CD8-positive, alpha-beta memory T cell (primary cell): ENCODE results near the gene STYK1. TPM values are rescaled to one million over a fixed set of nuclear protein-coding genes. Genes with fewer than 3 reads are reported as not detected.
A peak's percentile ranks its signal among the peaks of the same experiment; 100 is the strongest.

Source experiments
- CTCF ChIA-PET: fragments of 350-600 bp; sonication (Branson Sonifier 250); formaldehyde crosslinking; loops from one replicate; lab custom pipeline; 2021; ENCODE audit warnings: antibody characterized with exemption; lab: Charles Lee
- POLR2A ChIA-PET: fragments of 350-600 bp; sonication (Branson Sonifier 250); formaldehyde crosslinking; loops from one replicate; lab custom pipeline; 2021; ENCODE audit warnings: antibody characterized with exemption; lab: Charles Lee
- DNase-seq, 5 donors: peaks; one replicate each; pipeline versions ENCODE4 v3.0.0 to v3.0.0-alpha.2; 2020 to 2022; ENCODE audit warnings: mixed read lengths in 1 of 5
- H3K27ac ChIP-seq: one replicate; pipeline ENCODE4 v1.7.0; 2013; ENCODE audit warnings: low read depth, mild to moderate bottlenecking, low read length, moderate library complexity
- H3K27me3 ChIP-seq: 2 replicates; pipeline ENCODE4 v1.7.0; 2013; ENCODE audit warnings: low read length, mild to moderate bottlenecking; ENCODE audit not compliant: insufficient read depth, poor library complexity, severe bottlenecking
- H3K36me3 ChIP-seq: 2 replicates; pipeline ENCODE4 v1.7.0; 2013; ENCODE audit warnings: mild to moderate bottlenecking, low read length, moderate library complexity; ENCODE audit not compliant: insufficient read depth
- H3K4me1 ChIP-seq: 2 replicates; pipeline ENCODE4 v1.7.0; 2013; ENCODE audit warnings: mild to moderate bottlenecking, low read length, moderate library complexity; ENCODE audit not compliant: insufficient read depth
- H3K4me3 ChIP-seq: 2 replicates; pipeline ENCODE4 v1.7.0; 2013; ENCODE audit warnings: mild to moderate bottlenecking, low read length
- H3K9me3 ChIP-seq: 2 replicates; pipeline ENCODE4 v1.7.0; 2013; ENCODE audit warnings: mild to moderate bottlenecking, low read length
- H3K27ac Mint-ChIP-seq, 8 donors: one replicate each; pipeline ENCODE4 v1.8.0; 2020 to 2021; ENCODE audit warnings: mixed read lengths in 8 of 8, mild to moderate bottlenecking in 6 of 8, inconsistent platforms in 3 of 8, moderate library complexity in 3 of 8
- H3K27me3 Mint-ChIP-seq, 2 donors: one replicate each; pipeline ENCODE4 v1.8.0; 2020 to 2021; ENCODE audit warnings: mixed read lengths in 2 of 2, mild to moderate bottlenecking in 1 of 2, moderate library complexity in 1 of 2
- H3K36me3 Mint-ChIP-seq, 3 donors: one replicate each; pipeline ENCODE4 v1.8.0; 2020 to 2021; ENCODE audit warnings: mixed read lengths in 3 of 3, inconsistent platforms in 1 of 3, mild to moderate bottlenecking in 1 of 3
- H3K4me1 Mint-ChIP-seq, 3 donors: one replicate each; pipeline ENCODE4 v1.8.0; 2020 to 2021; ENCODE audit warnings: mixed read lengths in 3 of 3, inconsistent platforms in 1 of 3, mild to moderate bottlenecking in 1 of 3
- H3K4me3 Mint-ChIP-seq, 7 donors: one replicate each; pipeline ENCODE4 v1.8.0; 2020 to 2021; ENCODE audit warnings: mixed read lengths in 7 of 7, mild to moderate bottlenecking in 6 of 7, moderate library complexity in 4 of 7, inconsistent platforms in 2 of 7
- H3K9me3 Mint-ChIP-seq, 5 donors: one replicate each; pipeline ENCODE4 v1.8.0; 2020 to 2022; ENCODE audit warnings: mixed read lengths in 5 of 5, mild to moderate bottlenecking in 3 of 5, moderate library complexity in 2 of 5, inconsistent platforms in 1 of 5
- polyA plus RNA-seq: library from polyadenylated mRNA; unstranded; fragments of 300-500 nt; fragmentation: Illumina TruSeq; gene quantifications from one replicate; pipeline ENCODE4 v1.2.3, GENCODE V29; 2021
- total RNA-seq, 2 experiments: library from RNA; stranded (reverse); gene quantifications; one replicate each; pipeline ENCODE4 v1.2.3, GENCODE V29; 2021

Gene STYK1
- total RNA-seq (1 to 10 TPM; 2.0 to 2.1 TPM), polyA plus RNA-seq (2.1 TPM)

GRCh38 chr12:10673659-10674384 is at the start of gene STYK1:
TSS of gene STYK1 (minus strand) at chr12:10674052. CDS start at chr12:10634618, 39,434 bp downstream.
- Mint-ChIP-seq H3K27ac (peak within 1 kb of the TSS; percentile 90 to 97 (median 96)), H3K36me3 (no peaks in the 10 kb centered on the region), H3K27me3 (peaks cover 2 to 3% of the 10 kb centered on the region in 2 donors), H3K4me3 (peak within 1 kb of the TSS; percentile 84 to 95 (median 90)), H3K4me1 (peaks cover 44 to 54% (median 53%) of the 10 kb centered on the region in 3 donors), H3K9me3 (peaks cover 0 to 2% (median 0%) of the 10 kb centered on the region in 5 donors)
- H3K4me3 ChIP-seq, result peak within 1 kb of the TSS; percentile 57
- peak within 1 kb of the TSS; percentile 87 for H3K27ac ChIP-seq
- DNase-seq, result peak; percentile 70 to 85 (median 77)
- CTCF ChIA-PET, result interaction anchor here (0.9 to 1.7 kb wide), 7 partner anchors 31 to 516 kb away, joined by 3 to 6 read pairs (median 3); no protein-coding TSS in a partner anchor
- H3K9me3 ChIP-seq, result no peaks in the 10 kb centered on the region
- no peaks in the 10 kb centered on the region for H3K36me3 ChIP-seq
- peaks cover 35% of the 10 kb centered on the region for H3K4me1 ChIP-seq
- POLR2A ChIA-PET, result no interaction called here
- H3K27me3 ChIP-seq, result no peaks in the 10 kb centered on the region

GRCh38 chr12:10722905-10723746 is 49.3 kb upstream of the STYK1 start, which contains the start of gene YBX3:
TSS of gene YBX3 (minus strand) at chr12:10723323. CDS start at chr12:10723111, 212 bp downstream.
- DNase-seq, result peak; percentile 32 to 79 (median 49)
- peaks cover 15% of the 10 kb centered on the region for H3K4me1 ChIP-seq
- ChIA-PET CTCF (no interaction called here), POLR2A (no interaction called here)
- Mint-ChIP-seq H3K36me3 (peaks cover 0 to 9% (median 0%) of the 10 kb centered on the region in 3 donors), H3K9me3 (no peaks in the 10 kb centered on the region), H3K27ac (peak within 1 kb of the TSS; percentile 88 to 99 (median 97)), H3K4me1 (peaks cover 22 to 43% (median 38%) of the 10 kb centered on the region in 3 donors), H3K4me3 (peak within 1 kb of the TSS; percentile 88 to 96 (median 93)), H3K27me3 (peaks cover 28 to 34% of the 10 kb centered on the region in 2 donors)
- peaks cover 10% of the 10 kb centered on the region for H3K27me3 ChIP-seq
- no peaks in the 10 kb centered on the region for H3K36me3 ChIP-seq
- peak within 1 kb of the TSS; percentile 87 for H3K27ac ChIP-seq
- H3K4me3 ChIP-seq, result peak within 1 kb of the TSS; percentile 70
- no peaks in the 10 kb centered on the region for H3K9me3 ChIP-seq

- no peaks in the 10 kb centered on the region for H3K9me3 Mint-ChIP-seq
- peak overlapping the region; percentile 70 for H3K4me3 ChIP-seq
- POLR2A ChIA-PET, result no interaction called here
- H3K9me3 ChIP-seq, result no peaks in the 10 kb centered on the region
- CTCF ChIA-PET, result interaction anchor here (0.5 to 1.0 kb wide), 2 partner anchors 15 to 48 kb away, joined by 3 read pairs; no protein-coding TSS in a partner anchor
- no peaks in the 10 kb centered on the region for H3K36me3 ChIP-seq
- H3K27me3 ChIP-seq, result peaks cover 6% of the 10 kb centered on the region
- peaks cover 15% of the 10 kb centered on the region for H3K4me1 ChIP-seq
- peak overlapping the region; percentile 87 to 96 (median 93) for H3K4me3 Mint-ChIP-seq
- peaks cover 0 to 14% (median 0%) of the 10 kb centered on the region in 3 donors for H3K36me3 Mint-ChIP-seq
- peak overlapping the region; percentile 88 to 99 (median 97) for H3K27ac Mint-ChIP-seq
- H3K27me3 Mint-ChIP-seq, result peaks cover 25 to 32% of the 10 kb centered on the region in 2 donors
- peaks cover 22 to 47% (median 38%) of the 10 kb centered on the region in 3 donors for H3K4me1 Mint-ChIP-seq
- peak overlapping the region; percentile 87 for H3K27ac ChIP-seq
- peak; percentile 27 to 81 (median 56) for DNase-seq
Observed at GRCh38 chr12:10722502-10722904, 48.7 kb upstream of the STYK1 start.

GRCh38 chr12:10721651-10722501 is 48.0 kb upstream of the STYK1 start:
- Mint-ChIP-seq H3K4me3 (peak overlapping the region; percentile 87 to 96 (median 93)), H3K27ac (peak overlapping the region; percentile 88 to 99 (median 97)), H3K4me1 (peaks cover 22 to 49% (median 38%) of the 10 kb centered on the region in 3 donors), H3K36me3 (peaks cover 0 to 17% (median 0%) of the 10 kb centered on the region in 3 donors), H3K9me3 (no peaks in the 10 kb centered on the region), H3K27me3 (peaks cover 19 to 32% of the 10 kb centered on the region in 2 donors)
- H3K4me3 ChIP-seq, result peak overlapping the region; percentile 70
- CTCF ChIA-PET, result interaction anchor here (0.5 to 1.0 kb wide), 2 partner anchors 14 to 47 kb away, joined by 3 read pairs; no protein-coding TSS in a partner anchor
- POLR2A ChIA-PET, result no interaction called here
- no peaks in the 10 kb centered on the region for H3K36me3 ChIP-seq
- no peaks in the 10 kb centered on the region for H3K9me3 ChIP-seq
- H3K4me1 ChIP-seq, result peaks cover 15% of the 10 kb centered on the region
- H3K27me3 ChIP-seq, result peaks cover 6% of the 10 kb centered on the region
- DNase-seq, result peak; percentile 55 to 92 (median 86)
- H3K27ac ChIP-seq, result peak overlapping the region; percentile 87

GRCh38 chr12:10720974-10721650 is 47.3 kb upstream of the STYK1 start:
- H3K27me3 Mint-ChIP-seq, result peaks cover 14 to 30% of the 10 kb centered on the region in 2 donors
- no peaks in the 10 kb centered on the region for H3K9me3 ChIP-seq
- peak overlapping the region; percentile 70 for H3K4me3 ChIP-seq
- CTCF ChIA-PET, result no interaction called here
- peak overlapping the region; percentile 34 for H3K27ac ChIP-seq
- POLR2A ChIA-PET, result no interaction called here
- H3K36me3 Mint-ChIP-seq, result peaks cover 0 to 17% (median 0%) of the 10 kb centered on the region in 3 donors
- peak overlapping the region; percentile 35 to 96 (median 91) for H3K4me3 Mint-ChIP-seq
- H3K4me1 Mint-ChIP-seq, result peaks cover 24 to 54% (median 42%) of the 10 kb centered on the region in 3 donors
- DNase-seq, result no peak
- peaks cover 6% of the 10 kb centered on the region for H3K27me3 ChIP-seq
- H3K4me1 ChIP-seq, result peaks cover 15% of the 10 kb centered on the region
- H3K9me3 Mint-ChIP-seq, result no peaks in the 10 kb centered on the region
- H3K36me3 ChIP-seq, result no peaks in the 10 kb centered on the region
- H3K27ac Mint-ChIP-seq, result peak overlapping the region; percentile 88 to 99 (median 97)

- CTCF ChIA-PET, result interaction anchor here (1.1 kb wide), 1 partner anchor 31 kb away, joined by 3 read pairs; no protein-coding TSS in a partner anchor
- no peaks in the 10 kb centered on the region for H3K36me3 ChIP-seq
- no peak overlapping the region for H3K27ac ChIP-seq
- Mint-ChIP-seq H3K36me3 (peaks cover 0 to 24% (median 0%) of the 10 kb centered on the region in 3 donors), H3K27me3 (peaks cover 11 to 20% of the 10 kb centered on the region in 2 donors), H3K27ac (peak overlapping the region in 1 of 8 donors; percentile 19), H3K9me3 (no peaks in the 10 kb centered on the region), H3K4me1 (peaks cover 32 to 64% (median 51%) of the 10 kb centered on the region in 3 donors), H3K4me3 (no peak overlapping the region)
- no peak overlapping the region for H3K4me3 ChIP-seq
- no peaks in the 10 kb centered on the region for H3K9me3 ChIP-seq
- peaks cover 6% of the 10 kb centered on the region for H3K27me3 ChIP-seq
- POLR2A ChIA-PET, result no interaction called here
- no peak for DNase-seq
- peaks cover 24% of the 10 kb centered on the region for H3K4me1 ChIP-seq
Observed at GRCh38 chr12:10719482-10719881, 45.6 kb upstream of the STYK1 start.
